DOHH2 (cell line): ENCODE data around the gene P2RX3.

Experiments used
- H3F3A ChIP-seq: fragments of 200-600 bp; sonication (generic), shearing (Covaris generic); 2 replicates; pipeline ENCODE4 v1.6.0; 2016; ENCODE audit warnings: antibody characterized with exemption, mild to moderate bottlenecking; ENCODE audit not compliant: control insufficient read depth, insufficient read depth
- H3K27ac ChIP-seq: fragments of 200-600 bp; sonication (generic); 2 replicates; pipeline ENCODE4 v1.5.1; 2014; ENCODE audit warnings: low read depth, mild to moderate bottlenecking, low read length, moderate library complexity
- H3K27me3 ChIP-seq: fragments of 200-600 bp; sonication (generic); 2 replicates; pipeline ENCODE4 v1.6.1; 2014; ENCODE audit warnings: mild to moderate bottlenecking, low read length, mixed read lengths; ENCODE audit not compliant: control insufficient read depth
- H3K36me3 ChIP-seq: fragments of 200-600 bp; sonication (generic); 2 replicates; pipeline ENCODE4 v1.6.1; 2014; ENCODE audit warnings: mild to moderate bottlenecking, low read length, moderate library complexity, mixed read lengths; ENCODE audit not compliant: control insufficient read depth
- H3K4me1 ChIP-seq: fragments of 200-600 bp; sonication (generic); 2 replicates; pipeline ENCODE4 v1.6.1; 2014; ENCODE audit warnings: mild to moderate bottlenecking, low read length, mixed read lengths; ENCODE audit not compliant: control insufficient read depth
- H3K4me2 ChIP-seq: fragments of 200-600 bp; sonication (generic); 2 replicates; pipeline ENCODE4 v1.6.0; 2014; ENCODE audit warnings: mild to moderate bottlenecking, low read length, moderate library complexity
- H3K4me3 ChIP-seq: fragments of 200-600 bp; sonication (generic); 2 replicates; pipeline ENCODE4 v1.5.1; 2014; ENCODE audit warnings: mild to moderate bottlenecking, low read length, mixed read lengths
- H3K79me2 ChIP-seq: fragments of 200-600 bp; sonication (generic); 2 replicates; pipeline ENCODE4 v1.6.1; 2014; ENCODE audit warnings: mild to moderate bottlenecking, low read length, mixed read lengths; ENCODE audit not compliant: control insufficient read depth
- H3K9me2 ChIP-seq: fragments of 200-600 bp; sonication (generic); replicated peaks from 2 replicates; pipeline ENCODE4 v1.6.1; 2014; ENCODE audit warnings: mild to moderate bottlenecking, low read length, mixed read lengths; ENCODE audit not compliant: control insufficient read depth
- H3K9me3 ChIP-seq: fragments of 200-600 bp; sonication (generic); 2 replicates; pipeline ENCODE4 v1.6.1; 2014; ENCODE audit warnings: antibody characterized with exemption, low read length, mixed read lengths; ENCODE audit not compliant: control insufficient read depth, insufficient read depth
- H4K20me1 ChIP-seq: fragments of 200-600 bp; sonication (generic); 2 replicates; pipeline ENCODE4 v1.6.0; 2014; ENCODE audit warnings: low read depth, mild to moderate bottlenecking, antibody characterized with exemption, low read length, moderate library complexity; ENCODE audit not compliant: control insufficient read depth, insufficient read depth
- CTCF ChIP-seq: fragments of 200-600 bp; sonication (generic); IDR thresholded peaks from one replicate; pipeline ENCODE4 v1.5.1; 2014; ENCODE audit warnings: antibody characterized with exemption, mild to moderate bottlenecking, low read depth, low read length; ENCODE audit not compliant: poor library complexity, severe bottlenecking
- EZH2phosphoT487 ChIP-seq: fragments of 200-600 bp; sonication (generic); IDR thresholded peaks from 2 replicates; pipeline ENCODE4 v1.6.1; 2017; ENCODE audit warnings: borderline replicate concordance, mild to moderate bottlenecking, antibody characterized with exemption, low read length, moderate library complexity, mixed read lengths

Gene P2RX3

GRCh38 chr11:57387289-57388030 is 49.3 kb downstream of the P2RX3 start:
- Histone ChIP-seq H3K4me2 (no peak overlapping the region), H3K27me3 (peaks cover 19% of the 10 kb centered on the region; the same call in 1 of the 2 replicates), H3F3A (no peaks in the 10 kb centered on the region), H3K9me3 (no peaks in the 10 kb centered on the region), H3K27ac (no peak overlapping the region), H3K9me2 (no peaks in the 10 kb centered on the region), H4K20me1 (no peaks in the 10 kb centered on the region), H3K4me1 (no peaks in the 10 kb centered on the region), H3K36me3 (no peaks in the 10 kb centered on the region), H3K4me3 (no peak overlapping the region), H3K79me2 (no peaks in the 10 kb centered on the region)
- TF ChIP-seq CTCF, result no peak
- TF ChIP-seq EZH2phosphoT487, result no peak

GRCh38 chr11:57390535-57390934 is 52.4 kb downstream of the P2RX3 start, which contains the start of gene PRG2:
TSS of gene PRG2 (minus strand) at chr11:57390650. CDS start at chr11:57389944, 706 bp downstream.
- H3K36me3 ChIP-seq, result no peaks in the 10 kb centered on the region
- no peaks in the 10 kb centered on the region for H3K9me3 ChIP-seq
- no peaks in the 10 kb centered on the region for H3K9me2 ChIP-seq
- H3F3A ChIP-seq, result no peaks in the 10 kb centered on the region
- no peaks in the 10 kb centered on the region for H3K4me1 ChIP-seq
- H3K27ac ChIP-seq, result no peak within 1 kb of the TSS
- no peak within 1 kb of the TSS for H3K4me3 ChIP-seq
- H3K27me3 ChIP-seq, result peaks cover 11% of the 10 kb centered on the region; the same call in 1 of the 2 replicates
- H3K79me2 ChIP-seq, result no peaks in the 10 kb centered on the region
- H4K20me1 ChIP-seq, result no peaks in the 10 kb centered on the region
- TF ChIP-seq EZH2phosphoT487 (no peak), CTCF (no peak)
- no peak within 1 kb of the TSS for H3K4me2 ChIP-seq

GRCh38 chr11:57391111-57391510 is 53.0 kb downstream of the P2RX3 start:
- Histone ChIP-seq H4K20me1 (no peaks in the 10 kb centered on the region), H3K4me3 (no peak overlapping the region), H3K79me2 (no peaks in the 10 kb centered on the region), H3F3A (no peaks in the 10 kb centered on the region), H3K27ac (no peak overlapping the region), H3K4me1 (no peaks in the 10 kb centered on the region), H3K27me3 (peaks cover 11% of the 10 kb centered on the region; the same call in 1 of the 2 replicates), H3K4me2 (no peak overlapping the region), H3K9me2 (no peaks in the 10 kb centered on the region), H3K36me3 (no peaks in the 10 kb centered on the region), H3K9me3 (no peaks in the 10 kb centered on the region)
- TF ChIP-seq CTCF (no peak), EZH2phosphoT487 (no peak)
